Measurements from ENCODE around the gene TMEM179B.

Gene TMEM179B

GRCh38 chr11:62796281-62796680 lies 9.1 kb downstream of the TMEM179B start:
- H3K36me3 ChIP-seq (ENCODE audit: control insufficient read depth, low read length): peaks cover 89% of the 10 kb centered on the region
- no peak overlapping the region for H3K4me2 ChIP-seq (ENCODE audit: low read length)
- H4K20me1 ChIP-seq (ENCODE audit: control insufficient read depth, insufficient read depth, low read depth, low read length): no peaks in the 10 kb centered on the region
- TF ChIP-seq EZH2phosphoT487 (IDR thresholded peaks at IDR 0.05; ENCODE audit: borderline replicate concordance, low read length): no peak
- TF ChIP-seq, protein P1, sequence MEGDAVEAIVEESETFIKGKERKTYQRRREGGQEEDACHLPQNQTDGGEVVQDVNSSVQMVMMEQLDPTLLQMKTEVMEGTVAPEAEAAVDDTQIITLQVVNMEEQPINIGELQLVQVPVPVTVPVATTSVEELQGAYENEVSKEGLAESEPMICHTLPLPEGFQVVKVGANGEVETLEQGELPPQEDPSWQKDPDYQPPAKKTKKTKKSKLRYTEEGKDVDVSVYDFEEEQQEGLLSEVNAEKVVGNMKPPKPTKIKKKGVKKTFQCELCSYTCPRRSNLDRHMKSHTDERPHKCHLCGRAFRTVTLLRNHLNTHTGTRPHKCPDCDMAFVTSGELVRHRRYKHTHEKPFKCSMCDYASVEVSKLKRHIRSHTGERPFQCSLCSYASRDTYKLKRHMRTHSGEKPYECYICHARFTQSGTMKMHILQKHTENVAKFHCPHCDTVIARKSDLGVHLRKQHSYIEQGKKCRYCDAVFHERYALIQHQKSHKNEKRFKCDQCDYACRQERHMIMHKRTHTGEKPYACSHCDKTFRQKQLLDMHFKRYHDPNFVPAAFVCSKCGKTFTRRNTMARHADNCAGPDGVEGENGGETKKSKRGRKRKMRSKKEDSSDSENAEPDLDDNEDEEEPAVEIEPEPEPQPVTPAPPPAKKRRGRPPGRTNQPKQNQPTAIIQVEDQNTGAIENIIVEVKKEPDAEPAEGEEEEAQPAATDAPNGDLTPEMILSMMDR (IDR thresholded peaks at IDR 0.05; ENCODE audit: low read depth, low read length, poor library complexity, severe bottlenecking): no peak
- no peaks in the 10 kb centered on the region for H3K27me3 ChIP-seq (ENCODE audit: control insufficient read depth, low read length)
- peaks cover 13% of the 10 kb centered on the region for H3K79me2 ChIP-seq (ENCODE audit: control insufficient read depth, low read length)
- no peak overlapping the region for H3K27ac ChIP-seq (ENCODE audit: low read depth, low read length)
- no peaks in the 10 kb centered on the region for H3K9me3 ChIP-seq (ENCODE audit: control insufficient read depth, insufficient read depth, low read length)
- no peaks in the 10 kb centered on the region for H3K9me2 ChIP-seq (replicated peaks; ENCODE audit: control insufficient read depth, low read length)
- peaks cover 9% of the 10 kb centered on the region for H3K4me1 ChIP-seq (ENCODE audit: control insufficient read depth, low read length)
- no peak overlapping the region for H3K4me3 ChIP-seq (ENCODE audit: low read length)
- peaks cover 12% of the 10 kb centered on the region for H3F3A ChIP-seq (ENCODE audit: control insufficient read depth, insufficient read depth)

DNA sequence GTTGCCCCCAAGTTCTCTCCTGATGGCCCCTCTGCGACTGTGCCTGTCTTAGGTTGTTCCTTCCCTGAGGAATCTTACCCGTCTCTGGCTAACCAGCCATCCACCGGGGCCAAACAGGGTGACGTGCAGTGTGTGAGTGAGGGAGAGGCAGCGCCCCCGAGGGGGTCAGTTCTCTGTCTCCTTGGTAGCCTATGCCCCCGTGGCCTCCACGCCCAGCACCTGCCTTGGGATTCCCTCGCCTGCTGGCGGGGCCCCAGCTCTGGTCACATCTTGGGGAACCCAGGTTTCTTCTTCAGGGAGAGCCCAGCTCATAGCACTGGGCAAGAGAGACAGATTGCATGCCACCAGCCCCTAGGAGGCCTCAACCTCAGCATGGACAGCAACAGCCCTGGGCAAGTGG lies 12.3 kb downstream of the TMEM179B start:
- Histone ChIP-seq H3K4me3 (ENCODE audit: low read length) (no peak overlapping the region), H3K27me3 (ENCODE audit: control insufficient read depth, low read length) (no peaks in the 10 kb centered on the region), H3K4me2 (ENCODE audit: low read length) (no peak overlapping the region), H3K27ac (ENCODE audit: low read depth, low read length) (no peak overlapping the region), H3K79me2 (ENCODE audit: control insufficient read depth, low read length) (peaks cover 29% of the 10 kb centered on the region), H3K4me1 (ENCODE audit: control insufficient read depth, low read length) (peaks cover 12% of the 10 kb centered on the region), H3K9me3 (ENCODE audit: control insufficient read depth, insufficient read depth, low read length) (no peaks in the 10 kb centered on the region), H4K20me1 (ENCODE audit: control insufficient read depth, insufficient read depth, low read depth, low read length) (peaks cover 9% of the 10 kb centered on the region), H3F3A (ENCODE audit: control insufficient read depth, insufficient read depth) (no peaks in the 10 kb centered on the region), H3K36me3 (ENCODE audit: control insufficient read depth, low read length) (peaks cover 91% of the 10 kb centered on the region), H3K9me2 (replicated peaks; ENCODE audit: control insufficient read depth, low read length) (no peaks in the 10 kb centered on the region)
- TF ChIP-seq, protein P1 (IDR thresholded peaks at IDR 0.05; ENCODE audit: low read depth, low read length, poor library complexity, severe bottlenecking): no peak
- no peak for TF ChIP-seq EZH2phosphoT487 (IDR thresholded peaks at IDR 0.05; ENCODE audit: borderline replicate concordance, low read length)

- Histone ChIP-seq H3K36me3 (ENCODE audit: control insufficient read depth, low read length) (peaks cover 79% of the 10 kb centered on the region), H3K4me2 (ENCODE audit: low read length) (no peak overlapping the region), H3K79me2 (ENCODE audit: control insufficient read depth, low read length) (peaks cover 41% of the 10 kb centered on the region), H3K9me2 (replicated peaks; ENCODE audit: control insufficient read depth, low read length) (no peaks in the 10 kb centered on the region), H3K9me3 (ENCODE audit: control insufficient read depth, insufficient read depth, low read length) (no peaks in the 10 kb centered on the region), H3K27ac (ENCODE audit: low read depth, low read length) (no peak overlapping the region), H3K4me1 (ENCODE audit: control insufficient read depth, low read length) (peaks cover 13% of the 10 kb centered on the region), H4K20me1 (ENCODE audit: control insufficient read depth, insufficient read depth, low read depth, low read length) (peaks cover 9% of the 10 kb centered on the region), H3K4me3 (ENCODE audit: low read length) (no peak overlapping the region), H3F3A (ENCODE audit: control insufficient read depth, insufficient read depth) (no peaks in the 10 kb centered on the region), H3K27me3 (ENCODE audit: control insufficient read depth, low read length) (no peaks in the 10 kb centered on the region)
- TF ChIP-seq EZH2phosphoT487 (IDR thresholded peaks at IDR 0.05; ENCODE audit: borderline replicate concordance, low read length): no peak
- TF ChIP-seq, protein P1 (IDR thresholded peaks at IDR 0.05; ENCODE audit: low read depth, low read length, poor library complexity, severe bottlenecking): no peak
These were observed 13.9 kb downstream of the TMEM179B start for GRCh38 chr11:62801071-62801470.

Data from DOHH2 (cell line).